ENCODE results near the gene OLFML2B. TPM values are rescaled to one million over a fixed set of nuclear protein-coding genes. Genes with fewer than 3 reads are reported as not detected.
A peak's percentile ranks its signal among the peaks of the same experiment; 100 is the strongest.

The OLFML2B gene
- total and polyA plus RNA-seq, 2 experiments from 2014 or later = 0.36 to 1.9 TPM

- no peaks in the 10 kb centered on the region for H3K36me3 ChIP-seq
- TF ChIP-seq CTCF (IDR thresholded peaks at IDR 0.05; ENCODE audit: low read depth, low read length) = no peak
- no peak overlapping the region for H3K27ac ChIP-seq
- DNase-seq (ENCODE audit: low read depth in 1 of 2, low spot score in 1 of 2) = no peak
- H3K27me3 ChIP-seq = no peaks in the 10 kb centered on the region
- H3K4me3 ChIP-seq = no peak overlapping the region
- no peaks in the 10 kb centered on the region for H3K9me3 ChIP-seq (ENCODE audit: low read depth)
- H3K4me1 ChIP-seq (ENCODE audit: low read depth) = no peaks in the 10 kb centered on the region
Observed at GRCh38 chr1:161956930-161957329, 66.7 kb downstream of the OLFML2B start.

- no peaks in the 10 kb centered on the region for H3K27me3 ChIP-seq
- no peak overlapping the region for H3K27ac ChIP-seq
- peak in 1 of 2 donors; percentile 38 for DNase-seq (ENCODE audit: low read depth in 1 of 2, low spot score in 1 of 2)
Observed at GRCh38 chr1:161956097-161956496, 67.6 kb downstream of the OLFML2B start.

GRCh38 chr1:161955606-161956005 is 68.1 kb downstream of the OLFML2B start:
- H3K27ac ChIP-seq = no peak overlapping the region
- no peaks in the 10 kb centered on the region for H3K27me3 ChIP-seq
- no peaks in the 10 kb centered on the region for H3K9me3 ChIP-seq (ENCODE audit: low read depth)
- H3K36me3 ChIP-seq = no peaks in the 10 kb centered on the region
- H3K4me3 ChIP-seq = no peak overlapping the region
- no peaks in the 10 kb centered on the region for H3K4me1 ChIP-seq (ENCODE audit: low read depth)
- TF ChIP-seq CTCF (IDR thresholded peaks at IDR 0.05; ENCODE audit: low read depth, low read length) = no peak
- no peak for DNase-seq (ENCODE audit: low read depth in 1 of 2, low spot score in 1 of 2)

More at GRCh38 chr1:161956097-161956496, 67.6 kb downstream of the OLFML2B start:
- Histone ChIP-seq H3K9me3 (ENCODE audit: low read depth) (no peaks in the 10 kb centered on the region), H3K36me3 (no peaks in the 10 kb centered on the region), H3K4me3 (no peak overlapping the region), H3K4me1 (ENCODE audit: low read depth) (no peaks in the 10 kb centered on the region)
- TF ChIP-seq CTCF (IDR thresholded peaks at IDR 0.05; ENCODE audit: low read depth, low read length) = no peak

- TF ChIP-seq CTCF (IDR thresholded peaks at IDR 0.05; ENCODE audit: low read depth, low read length) = no peak
Observed at GRCh38 chr1:161954466-161954865, 69.2 kb downstream of the OLFML2B start.

GRCh38 chr1:161954050-161954449 is 69.6 kb downstream of the OLFML2B start:
- no peaks in the 10 kb centered on the region for H3K9me3 ChIP-seq (ENCODE audit: low read depth)
- no peaks in the 10 kb centered on the region for H3K27me3 ChIP-seq
- no peak for TF ChIP-seq CTCF (IDR thresholded peaks at IDR 0.05; ENCODE audit: low read depth, low read length)
- H3K27ac ChIP-seq = no peak overlapping the region
- no peaks in the 10 kb centered on the region for H3K36me3 ChIP-seq
- no peak overlapping the region for H3K4me3 ChIP-seq
- DNase-seq (ENCODE audit: low read depth in 1 of 2, low spot score in 1 of 2) = no peak
- H3K4me1 ChIP-seq (ENCODE audit: low read depth) = no peaks in the 10 kb centered on the region

More at GRCh38 chr1:161954466-161954865, 69.2 kb downstream of the OLFML2B start:
- no peaks in the 10 kb centered on the region for H3K36me3 ChIP-seq
- no peaks in the 10 kb centered on the region for H3K9me3 ChIP-seq (ENCODE audit: low read depth)
- no peaks in the 10 kb centered on the region for H3K4me1 ChIP-seq (ENCODE audit: low read depth)
- no peak overlapping the region for H3K4me3 ChIP-seq
- no peak for DNase-seq (ENCODE audit: low read depth in 1 of 2, low spot score in 1 of 2)
- no peak overlapping the region for H3K27ac ChIP-seq
- no peaks in the 10 kb centered on the region for H3K27me3 ChIP-seq
